Measurements from ENCODE around the gene PURB.

Gene PURB

DNA sequence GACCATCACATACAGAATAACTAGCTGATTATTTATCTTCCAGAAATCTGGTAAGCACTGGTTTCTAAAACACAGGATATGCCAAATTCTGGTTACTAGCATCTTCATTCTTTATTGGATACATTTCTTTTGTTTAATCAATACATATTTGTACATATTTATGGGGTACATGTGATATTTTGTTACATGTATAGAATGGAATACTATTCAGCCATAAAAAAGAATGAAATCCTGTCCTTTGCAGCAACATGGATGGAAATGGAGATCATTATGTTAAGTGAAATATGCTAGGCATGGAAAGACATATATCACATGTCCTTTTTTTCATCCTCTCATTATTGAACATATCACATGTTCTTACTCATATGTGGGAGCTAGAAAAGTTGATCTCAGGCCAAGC lies 32.7 kb upstream of the PURB start:
- Histone ChIP-seq H3K36me3 (ENCODE audit: low read length) (no peaks in the 10 kb centered on the region), H3K9ac (ENCODE audit: low read length) (no peak overlapping the region), H4K20me1 (ENCODE audit: low read depth, low read length) (no peaks in the 10 kb centered on the region), H3K27ac (ENCODE audit: low read depth, low read length) (no peak overlapping the region), H3K9me3 (ENCODE audit: insufficient read depth, low read length) (no peaks in the 10 kb centered on the region), H3K9me2 (replicated peaks; ENCODE audit: insufficient read depth, low read length) (no peaks in the 10 kb centered on the region), H3K4me3 (ENCODE audit: insufficient read depth, low read length, poor library complexity, severe bottlenecking) (no peak overlapping the region), H3K27me3 (ENCODE audit: low read length) (no peaks in the 10 kb centered on the region), H2AFZ (ENCODE audit: low read depth, low read length, severe bottlenecking) (no peak overlapping the region), H3F3A (ENCODE audit: insufficient read depth) (no peaks in the 10 kb centered on the region), H3K4me2 (ENCODE audit: low read depth, low read length, poor library complexity, severe bottlenecking) (no peak overlapping the region), H3K79me2 (ENCODE audit: insufficient read depth, low read length) (no peaks in the 10 kb centered on the region)
- TF ChIP-seq, protein P1, sequence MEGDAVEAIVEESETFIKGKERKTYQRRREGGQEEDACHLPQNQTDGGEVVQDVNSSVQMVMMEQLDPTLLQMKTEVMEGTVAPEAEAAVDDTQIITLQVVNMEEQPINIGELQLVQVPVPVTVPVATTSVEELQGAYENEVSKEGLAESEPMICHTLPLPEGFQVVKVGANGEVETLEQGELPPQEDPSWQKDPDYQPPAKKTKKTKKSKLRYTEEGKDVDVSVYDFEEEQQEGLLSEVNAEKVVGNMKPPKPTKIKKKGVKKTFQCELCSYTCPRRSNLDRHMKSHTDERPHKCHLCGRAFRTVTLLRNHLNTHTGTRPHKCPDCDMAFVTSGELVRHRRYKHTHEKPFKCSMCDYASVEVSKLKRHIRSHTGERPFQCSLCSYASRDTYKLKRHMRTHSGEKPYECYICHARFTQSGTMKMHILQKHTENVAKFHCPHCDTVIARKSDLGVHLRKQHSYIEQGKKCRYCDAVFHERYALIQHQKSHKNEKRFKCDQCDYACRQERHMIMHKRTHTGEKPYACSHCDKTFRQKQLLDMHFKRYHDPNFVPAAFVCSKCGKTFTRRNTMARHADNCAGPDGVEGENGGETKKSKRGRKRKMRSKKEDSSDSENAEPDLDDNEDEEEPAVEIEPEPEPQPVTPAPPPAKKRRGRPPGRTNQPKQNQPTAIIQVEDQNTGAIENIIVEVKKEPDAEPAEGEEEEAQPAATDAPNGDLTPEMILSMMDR (IDR thresholded peaks at IDR 0.05; ENCODE audit: insufficient read depth, low read length, poor library complexity, severe bottlenecking): no peak
- no peak for TF ChIP-seq EZH2phosphoT487 (conservative IDR thresholded peaks at IDR 0.05; ENCODE audit: low read length)

DNA sequence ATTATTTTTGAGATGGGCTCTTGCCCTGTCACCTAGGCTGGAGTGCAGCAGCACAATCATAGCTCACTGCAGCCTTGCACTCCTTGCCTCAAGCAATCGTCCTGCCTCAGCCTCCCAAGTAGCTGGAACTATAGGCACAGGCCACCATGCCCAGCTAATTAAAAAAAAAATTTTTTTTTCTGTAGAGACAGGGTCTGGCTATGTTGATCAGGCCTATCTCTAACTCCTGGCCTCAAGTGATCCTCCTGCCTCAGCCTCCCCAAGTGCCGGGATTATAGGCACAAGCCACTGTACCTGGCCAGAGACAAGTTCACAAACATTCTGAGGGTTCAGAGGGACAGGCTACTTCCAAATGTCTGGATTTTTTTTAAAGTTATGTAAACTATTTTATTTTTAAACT lies 32.1 kb upstream of the PURB start:
- no peaks in the 10 kb centered on the region for H4K20me1 ChIP-seq (ENCODE audit: low read depth, low read length)
- no peak overlapping the region for H3K27ac ChIP-seq (ENCODE audit: low read depth, low read length)
- H3K4me3 ChIP-seq (ENCODE audit: insufficient read depth, low read length, poor library complexity, severe bottlenecking): no peak overlapping the region
- no peak overlapping the region for H3K9ac ChIP-seq (ENCODE audit: low read length)
- no peaks in the 10 kb centered on the region for H3K9me2 ChIP-seq (replicated peaks; ENCODE audit: insufficient read depth, low read length)
- TF ChIP-seq EZH2phosphoT487 (conservative IDR thresholded peaks at IDR 0.05; ENCODE audit: low read length): no peak
- TF ChIP-seq, protein P1 (IDR thresholded peaks at IDR 0.05; ENCODE audit: insufficient read depth, low read length, poor library complexity, severe bottlenecking): no peak
- no peaks in the 10 kb centered on the region for H3K79me2 ChIP-seq (ENCODE audit: insufficient read depth, low read length)
- no peak overlapping the region for H3K4me2 ChIP-seq (ENCODE audit: low read depth, low read length, poor library complexity, severe bottlenecking)
- no peaks in the 10 kb centered on the region for H3F3A ChIP-seq (ENCODE audit: insufficient read depth)
- H3K9me3 ChIP-seq (ENCODE audit: insufficient read depth, low read length): no peaks in the 10 kb centered on the region
- no peaks in the 10 kb centered on the region for H3K27me3 ChIP-seq (ENCODE audit: low read length)
- H2AFZ ChIP-seq (ENCODE audit: low read depth, low read length, severe bottlenecking): no peak overlapping the region
- H3K36me3 ChIP-seq (ENCODE audit: low read length): no peaks in the 10 kb centered on the region

DNA sequence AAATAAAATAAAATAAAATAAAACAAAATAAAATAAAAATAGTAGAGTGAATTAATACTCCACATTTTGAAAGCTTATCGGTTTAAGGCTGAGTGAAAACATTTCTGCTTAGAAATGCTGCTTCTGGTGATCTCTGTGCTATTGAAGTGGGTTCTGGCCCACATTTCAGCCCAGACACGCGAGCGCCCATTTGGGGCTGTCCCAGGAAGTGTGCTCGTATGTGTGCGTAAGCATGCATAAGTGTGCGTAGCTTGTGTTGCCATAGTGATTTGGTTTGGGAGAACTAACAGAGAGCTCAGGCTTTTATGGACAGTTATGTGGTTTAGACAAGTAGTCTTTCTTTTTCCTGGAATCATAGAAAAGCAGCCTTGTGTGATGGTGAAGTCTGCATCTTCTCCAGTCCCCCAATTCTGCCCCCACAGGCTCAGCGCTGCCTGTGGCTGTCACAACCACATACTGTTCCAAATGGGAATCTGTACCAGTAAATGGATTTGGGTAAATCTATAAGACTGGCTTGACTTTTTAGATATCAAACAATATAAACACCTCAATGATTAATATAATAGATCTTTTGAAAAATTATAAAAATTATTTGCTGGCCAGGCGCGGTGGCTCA lies 29.8 kb upstream of the PURB start:
- Histone ChIP-seq H3F3A (ENCODE audit: insufficient read depth) (no peaks in the 10 kb centered on the region), H3K9ac (ENCODE audit: low read length) (no peak overlapping the region), H4K20me1 (ENCODE audit: low read depth, low read length) (no peaks in the 10 kb centered on the region), H3K9me3 (ENCODE audit: insufficient read depth, low read length) (no peaks in the 10 kb centered on the region), H3K4me3 (ENCODE audit: insufficient read depth, low read length, poor library complexity, severe bottlenecking) (no peak overlapping the region), H3K9me2 (replicated peaks; ENCODE audit: insufficient read depth, low read length) (no peaks in the 10 kb centered on the region), H3K27me3 (ENCODE audit: low read length) (no peaks in the 10 kb centered on the region), H3K4me2 (ENCODE audit: low read depth, low read length, poor library complexity, severe bottlenecking) (no peak overlapping the region), H3K27ac (ENCODE audit: low read depth, low read length) (no peak overlapping the region), H3K79me2 (ENCODE audit: insufficient read depth, low read length) (no peaks in the 10 kb centered on the region), H2AFZ (ENCODE audit: low read depth, low read length, severe bottlenecking) (no peak overlapping the region), H3K36me3 (ENCODE audit: low read length) (no peaks in the 10 kb centered on the region)
- TF ChIP-seq, protein P1 (IDR thresholded peaks at IDR 0.05; ENCODE audit: insufficient read depth, low read length, poor library complexity, severe bottlenecking): no peak
- TF ChIP-seq EZH2phosphoT487 (conservative IDR thresholded peaks at IDR 0.05; ENCODE audit: low read length): no peak
